GM19238 (cell line): ENCODE measurements around the gene DNAH17.

Experiments used
- DNase-seq: peaks from one replicate; pipeline ENCODE4 v3.0.0; 2011; ENCODE audit warnings: low spot score; ENCODE audit not compliant: insufficient read length

Gene DNAH17

DNA sequence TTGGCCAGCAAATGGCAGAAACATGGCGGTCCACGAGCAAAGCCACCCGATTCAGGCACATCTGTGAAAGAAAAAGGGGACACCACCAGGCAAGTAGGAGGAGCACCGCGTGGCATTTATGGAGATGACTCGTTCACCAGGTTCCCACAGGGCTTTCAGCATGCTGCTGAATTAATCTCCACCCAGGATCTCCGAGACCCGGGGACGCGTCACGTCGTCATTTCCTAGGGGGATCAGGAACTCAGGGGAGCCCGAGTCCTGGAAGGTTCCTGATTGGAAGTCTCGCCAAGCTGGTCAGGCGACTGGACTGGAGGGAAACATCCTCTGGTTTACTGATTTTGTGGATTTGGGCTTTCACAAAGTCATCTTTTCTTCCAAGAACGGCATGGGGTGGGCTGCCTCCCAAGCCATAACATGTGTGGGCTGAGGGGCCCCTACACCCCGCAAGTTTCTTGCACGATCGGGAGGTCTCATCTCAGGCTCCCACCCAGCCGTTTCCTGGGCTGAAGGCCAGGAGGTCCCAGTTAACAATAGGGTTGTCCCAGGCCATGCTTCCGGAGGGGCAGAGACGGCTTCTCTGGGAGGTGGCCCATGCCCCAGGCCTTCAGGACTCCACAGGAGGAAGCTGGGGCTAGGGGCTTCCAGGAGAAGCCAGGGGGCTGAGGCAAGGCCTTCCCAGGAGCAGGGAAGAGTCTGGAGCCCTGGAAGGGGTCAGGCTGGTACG is 645 bp downstream of the DNAH17 start:
- DNase-seq: no peak

DNA sequence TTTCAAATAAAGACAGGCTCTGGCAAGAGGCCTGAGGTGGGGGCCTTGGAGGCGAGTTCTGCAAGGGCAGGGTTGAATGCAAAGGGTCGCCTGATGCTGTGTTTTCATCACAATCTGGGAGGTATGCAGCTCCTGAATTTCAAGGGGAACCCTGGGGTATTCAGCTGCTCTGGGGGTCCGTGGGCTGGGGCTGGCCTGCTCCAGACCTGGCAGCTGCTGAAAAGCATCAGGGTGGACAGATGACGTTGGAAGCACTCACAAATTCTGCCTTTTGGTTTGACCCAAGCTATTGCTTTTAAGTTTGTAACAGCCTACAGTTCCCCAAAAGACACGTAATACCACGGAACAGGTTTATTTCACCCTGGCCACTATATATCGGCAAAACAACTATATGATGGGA is 1.3 kb downstream of the DNAH17 start:
- no peak for DNase-seq

DNA sequence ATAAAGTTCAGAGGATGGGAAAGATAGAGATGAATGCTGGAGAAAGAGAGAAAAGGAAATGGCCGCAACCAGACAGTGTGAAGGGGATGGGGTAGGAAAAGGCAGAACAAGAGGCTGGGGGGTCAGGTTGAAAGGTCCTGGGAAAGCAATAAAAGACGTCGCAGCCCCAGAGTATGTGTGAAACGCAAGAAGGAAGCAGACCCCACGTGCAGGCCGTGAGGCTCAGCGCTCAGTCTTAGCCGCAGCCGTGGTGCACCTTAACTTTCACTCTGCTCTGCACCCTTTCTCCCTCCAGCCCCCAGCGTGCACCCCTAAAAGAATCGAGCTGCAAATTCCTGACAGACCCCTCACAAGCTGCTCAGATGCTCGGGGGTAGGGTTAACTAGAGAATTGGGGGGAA is 1.9 kb downstream of the DNAH17 start:
- no peak for DNase-seq

DNA sequence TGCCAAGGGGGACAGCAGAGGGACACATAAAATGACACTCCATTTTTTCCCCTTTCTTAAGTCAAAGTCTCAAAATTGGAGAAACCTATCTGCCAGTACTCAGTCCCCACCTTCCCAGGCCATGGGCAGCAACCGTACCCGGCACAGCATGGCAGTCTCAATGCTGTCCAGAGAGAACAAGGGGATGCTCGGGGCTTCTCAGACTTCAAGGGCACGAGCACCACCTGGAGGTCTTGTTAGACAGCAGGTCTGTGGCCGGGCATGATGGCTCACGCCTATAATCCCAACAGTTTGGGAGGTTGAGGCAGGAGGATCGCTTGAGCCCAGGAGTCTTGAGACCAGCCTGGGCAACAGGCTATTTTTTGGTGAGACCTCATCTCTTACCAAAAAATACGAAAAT is 3.2 kb downstream of the DNAH17 start:
- DNase-seq: no peak

DNA sequence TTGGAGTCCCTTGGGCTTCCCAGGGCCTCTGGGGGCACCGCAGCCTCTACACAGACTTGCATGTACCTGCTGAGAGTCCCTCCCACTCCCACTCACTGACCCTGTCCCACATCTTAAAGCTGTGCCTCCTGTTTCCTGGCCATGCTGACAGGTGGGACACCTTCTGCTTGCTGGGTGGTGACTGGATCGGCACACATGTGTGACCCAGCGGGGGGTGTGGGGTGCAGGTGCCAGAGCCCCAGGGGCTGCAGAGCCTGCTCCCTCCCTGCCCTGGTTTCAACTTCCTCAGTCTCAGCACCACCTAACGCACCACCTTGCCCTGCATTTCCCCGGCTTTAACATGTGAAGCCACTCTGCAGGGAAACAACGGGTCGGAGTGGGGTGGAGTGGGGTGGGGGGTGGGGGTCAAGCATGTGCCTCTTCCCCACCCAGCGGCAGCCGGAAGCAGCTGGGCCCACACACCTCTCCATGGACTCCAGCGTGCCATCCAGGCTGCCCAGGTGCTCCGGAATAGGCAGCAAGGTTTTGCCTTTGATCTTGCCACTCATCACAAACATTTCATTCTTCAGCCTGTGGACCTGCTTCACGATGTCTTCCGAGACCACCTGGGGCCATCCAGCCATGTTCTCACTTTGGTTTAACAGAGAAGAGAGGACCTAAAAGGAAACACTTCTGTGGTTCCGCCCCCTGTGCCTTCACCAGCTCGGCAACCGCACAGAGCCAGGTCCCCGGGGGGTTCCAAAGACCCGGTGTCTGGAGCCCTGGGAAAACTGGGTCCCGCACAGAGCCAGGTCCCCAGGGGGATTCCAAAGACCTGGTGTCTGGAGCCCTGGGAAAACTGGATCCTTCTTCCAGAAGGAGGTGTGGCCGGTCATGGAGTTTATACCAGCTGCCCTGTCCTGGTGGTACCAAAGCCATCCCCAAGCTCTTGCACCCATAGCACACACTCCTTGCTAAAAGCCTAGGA is 4.7 kb downstream of the DNAH17 start:
- DNase-seq: no peak

DNA sequence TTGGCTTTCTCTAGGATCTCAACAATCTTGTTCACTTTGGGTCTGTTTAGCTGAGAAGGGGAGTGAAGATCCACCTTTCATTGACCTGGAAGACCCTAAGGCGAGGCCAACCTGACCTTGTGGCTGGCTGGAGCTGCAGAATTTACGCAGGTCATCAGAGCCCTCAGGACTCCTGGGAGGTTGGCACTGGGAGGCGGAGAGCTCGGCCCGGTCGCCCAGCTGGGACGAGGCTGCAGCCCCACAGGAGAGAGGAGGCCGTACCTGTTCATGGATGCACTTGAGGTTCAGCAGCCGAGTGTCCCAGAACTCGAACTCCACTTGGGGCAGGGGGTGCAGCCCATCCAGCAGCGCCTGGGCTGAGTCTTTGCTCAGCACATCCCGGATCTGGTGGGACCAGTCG is 5.9 kb downstream of the DNAH17 start:
- no peak for DNase-seq

DNA sequence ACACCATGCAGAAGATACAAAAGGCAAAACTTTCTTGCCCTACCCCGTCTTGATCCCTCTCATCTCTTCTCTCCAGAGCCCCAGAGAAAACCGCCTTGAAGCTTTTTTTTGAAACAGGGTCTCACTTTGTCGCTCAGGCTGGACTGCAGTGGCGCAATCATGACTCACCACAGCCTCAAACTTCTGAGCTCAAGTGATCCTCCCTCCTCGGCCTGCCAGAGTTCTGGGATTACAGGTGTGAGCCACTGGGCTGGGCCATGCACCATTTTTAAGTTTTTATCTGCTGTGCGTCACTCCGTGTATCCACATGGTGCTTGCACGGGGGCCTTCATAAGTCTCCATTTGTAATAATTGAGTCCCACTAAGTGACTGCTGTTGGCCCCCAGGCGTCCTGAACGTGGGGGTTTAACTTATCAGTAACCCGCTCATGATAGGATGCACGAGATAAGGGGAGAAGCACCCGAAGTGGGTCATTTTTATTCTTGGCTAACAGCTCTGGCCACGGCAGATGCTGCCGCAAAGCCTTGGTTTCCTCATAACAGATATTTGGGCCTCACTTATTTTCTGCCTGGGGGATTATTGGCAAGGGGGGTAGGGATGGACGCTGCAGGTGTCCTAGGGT is 8.6 kb downstream of the DNAH17 start:
- DNase-seq: no peak

DNA sequence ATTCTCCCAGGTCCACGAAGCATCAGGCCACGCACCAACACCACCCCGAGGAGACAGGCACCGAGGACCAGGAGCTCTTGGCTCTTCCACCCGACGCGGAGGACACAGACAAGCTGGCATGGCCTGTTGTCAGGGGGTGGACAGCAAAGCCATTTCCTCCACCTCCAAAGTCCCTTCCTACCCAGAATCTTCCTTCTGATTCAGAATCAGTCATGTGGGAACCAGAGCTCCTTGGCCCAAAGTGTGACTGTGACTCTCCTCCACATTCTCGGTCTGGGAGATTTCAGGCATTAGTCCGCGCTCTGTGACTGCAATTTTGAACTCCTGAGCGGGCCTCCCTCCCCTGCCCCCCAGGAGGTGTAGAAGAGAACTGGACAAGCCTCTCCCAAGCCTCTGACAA is 9.2 kb downstream of the DNAH17 start:
- no peak for DNase-seq

DNA sequence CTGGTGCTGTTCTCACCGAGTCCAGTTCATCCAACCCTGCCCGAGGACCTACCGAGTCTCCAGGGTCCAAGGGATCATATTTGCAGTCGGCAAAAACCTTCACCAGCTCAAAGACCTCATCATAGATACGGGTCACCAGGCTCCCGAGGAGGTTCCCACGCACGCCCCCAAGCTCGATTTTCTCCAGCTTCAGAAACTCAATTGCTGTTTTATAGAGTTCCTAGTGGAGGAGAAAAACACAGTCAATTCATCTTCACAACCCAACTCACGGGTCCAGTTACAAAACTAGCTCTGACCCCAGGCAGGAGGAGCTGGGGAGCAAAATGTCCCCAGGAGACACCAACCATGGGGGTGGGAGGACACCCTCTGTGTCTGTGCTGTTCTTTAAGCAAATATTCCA is 10.2 kb downstream of the DNAH17 start:
- DNase-seq: no peak

DNA sequence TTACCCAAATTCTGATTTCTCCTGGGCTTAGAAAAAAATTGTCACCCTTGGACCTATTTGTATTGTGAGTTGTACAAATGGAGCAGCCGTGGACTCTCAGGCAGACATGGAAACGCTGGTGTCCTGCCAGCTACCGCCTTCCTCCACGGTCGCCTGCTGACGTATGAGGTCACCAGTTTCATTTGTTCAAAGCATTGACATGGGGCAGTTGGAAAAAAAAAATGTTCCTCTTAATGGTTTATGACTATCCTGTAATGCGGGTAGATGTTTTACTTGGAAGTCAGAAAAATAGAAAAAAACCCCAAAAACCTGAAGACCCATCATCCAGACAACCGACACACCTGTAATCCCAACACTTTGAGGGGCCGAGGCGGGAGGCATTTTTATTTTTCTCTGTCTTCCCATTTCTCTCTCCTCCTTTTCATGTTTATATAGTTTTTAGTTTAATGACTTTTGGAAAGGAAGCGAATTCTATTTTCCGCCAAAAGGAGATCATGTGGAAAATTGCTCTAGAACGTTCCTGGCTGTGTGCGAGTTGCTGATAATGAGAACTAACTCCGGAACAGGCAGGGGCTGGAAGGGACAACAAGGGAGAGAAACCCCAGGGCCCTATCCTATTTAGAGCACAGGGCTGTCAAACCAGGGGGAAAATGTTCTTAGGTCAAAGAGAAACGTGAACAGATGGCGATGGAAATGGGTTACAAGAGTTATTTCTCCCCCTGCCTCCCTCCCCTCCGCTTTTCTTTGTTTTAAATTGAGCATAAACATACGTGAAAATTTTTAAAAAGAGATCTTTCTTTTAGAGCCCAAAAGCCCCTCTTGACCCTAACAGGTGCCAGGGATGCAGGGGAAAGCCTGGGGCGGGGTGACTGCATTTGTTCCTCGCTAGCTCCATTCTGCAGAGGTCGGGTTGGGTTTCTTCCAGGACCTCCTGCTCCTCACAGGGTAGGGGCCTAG is 13.7 kb downstream of the DNAH17 start:
- no peak for DNase-seq

DNA sequence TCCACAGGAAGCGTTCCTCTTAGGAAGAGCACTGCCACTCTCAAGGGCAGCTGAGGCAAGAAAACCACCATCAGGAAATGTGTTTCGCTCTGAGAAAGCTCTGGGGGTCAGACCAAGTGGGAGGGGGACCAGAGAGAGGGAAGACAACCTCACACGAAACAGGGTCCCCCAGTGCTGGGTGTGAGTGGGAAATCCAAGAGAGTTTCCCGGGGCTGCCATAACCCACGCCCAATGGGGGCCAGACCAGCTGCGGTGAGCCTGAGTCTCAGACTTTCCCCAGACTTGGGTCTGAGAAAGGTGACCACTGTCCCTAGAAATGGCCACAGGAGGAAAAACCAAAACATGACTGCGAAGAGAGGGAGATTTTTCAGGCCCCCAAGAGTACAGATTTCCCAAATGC is 14.5 kb downstream of the DNAH17 start:
- DNase-seq: no peak

DNA sequence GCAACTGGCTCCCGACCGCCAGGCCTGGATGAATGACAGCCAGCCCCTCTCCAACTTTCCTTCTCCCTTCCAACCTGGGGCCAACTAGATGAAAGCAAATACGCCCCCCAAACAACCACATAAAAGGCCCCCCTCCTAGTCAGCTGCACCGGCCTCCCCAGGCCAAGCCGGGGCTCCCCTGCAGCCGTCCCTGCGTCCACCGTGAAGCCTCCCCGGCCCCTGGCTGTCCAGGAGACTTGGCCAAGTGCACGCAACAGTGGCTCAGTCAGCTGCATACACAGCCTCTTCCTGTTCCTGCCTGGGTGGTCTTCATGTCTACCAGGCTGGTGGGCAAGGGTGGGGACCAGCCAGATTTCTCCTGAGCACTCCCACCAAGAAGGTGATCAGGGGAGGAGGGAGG is 16.0 kb downstream of the DNAH17 start:
- no peak for DNase-seq

DNA sequence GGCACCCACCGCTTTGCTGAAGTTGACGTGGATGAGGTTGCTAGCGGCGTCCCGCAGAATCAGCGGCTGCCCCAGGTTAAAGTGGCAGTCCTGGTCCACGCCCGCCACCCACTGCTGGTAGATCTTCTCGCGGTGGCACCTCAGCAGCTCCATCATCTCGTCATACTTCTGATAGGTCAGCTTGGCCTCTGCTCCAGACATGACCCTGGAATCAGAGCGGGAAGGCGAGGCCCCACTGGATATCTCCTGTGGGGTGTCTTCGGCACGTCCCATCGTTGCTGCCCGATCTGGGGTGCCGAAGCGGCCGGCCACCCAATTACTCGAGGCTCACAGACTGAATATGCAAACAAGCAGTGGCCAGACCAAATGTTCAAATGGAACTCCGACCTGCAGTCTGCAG is 16.5 kb downstream of the DNAH17 start:
- DNase-seq: no peak

DNA sequence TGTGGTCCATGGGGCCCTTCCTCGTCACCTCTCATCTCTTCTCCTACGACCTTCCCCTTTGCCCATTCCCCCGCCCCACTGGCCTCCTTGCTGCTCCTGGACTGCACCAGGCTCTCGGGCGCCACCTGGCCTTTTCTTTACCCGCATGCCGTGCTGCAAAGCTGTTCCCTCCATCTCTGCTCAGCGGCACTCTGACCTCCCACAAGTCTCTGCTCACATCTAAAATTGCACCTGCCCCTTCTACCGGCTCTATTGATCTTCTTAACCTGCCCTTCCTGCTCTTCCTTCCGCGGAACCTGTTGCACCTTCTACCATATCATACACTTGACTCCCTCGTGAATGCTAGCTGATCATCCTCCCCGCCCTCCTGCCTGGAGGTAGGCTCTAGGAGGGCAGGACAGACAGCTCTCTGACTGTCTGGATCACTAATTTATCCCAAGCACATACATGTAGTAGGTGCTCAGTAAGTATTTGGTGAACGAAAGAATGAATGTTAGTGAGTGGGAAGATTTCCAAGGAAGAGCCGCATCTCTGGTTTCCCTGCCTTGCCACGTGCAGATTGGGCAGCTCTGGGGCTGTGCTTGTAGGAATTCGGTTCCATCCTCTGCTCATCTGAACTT is 17.3 kb downstream of the DNAH17 start:
- DNase-seq: no peak

DNA sequence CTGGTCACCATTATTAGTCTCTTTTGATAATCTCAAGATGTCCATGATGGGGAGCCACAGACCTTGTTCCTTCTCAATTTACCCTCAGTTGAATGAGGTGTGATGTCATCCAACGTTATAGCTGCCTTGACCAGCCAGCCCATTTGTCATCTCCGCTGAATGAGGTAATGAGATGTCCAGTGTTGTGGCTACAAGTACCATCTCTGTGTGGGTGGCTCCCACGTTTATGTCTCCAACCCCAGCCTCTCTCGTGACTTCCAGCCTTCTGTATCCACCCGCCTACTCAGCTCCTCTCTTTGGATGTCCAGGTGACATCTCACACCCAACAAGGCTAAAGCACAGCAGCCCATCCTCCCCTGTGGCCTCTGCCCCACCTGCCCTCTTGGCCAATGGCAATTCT is 18.2 kb downstream of the DNAH17 start:
- DNase-seq: no peak

DNA sequence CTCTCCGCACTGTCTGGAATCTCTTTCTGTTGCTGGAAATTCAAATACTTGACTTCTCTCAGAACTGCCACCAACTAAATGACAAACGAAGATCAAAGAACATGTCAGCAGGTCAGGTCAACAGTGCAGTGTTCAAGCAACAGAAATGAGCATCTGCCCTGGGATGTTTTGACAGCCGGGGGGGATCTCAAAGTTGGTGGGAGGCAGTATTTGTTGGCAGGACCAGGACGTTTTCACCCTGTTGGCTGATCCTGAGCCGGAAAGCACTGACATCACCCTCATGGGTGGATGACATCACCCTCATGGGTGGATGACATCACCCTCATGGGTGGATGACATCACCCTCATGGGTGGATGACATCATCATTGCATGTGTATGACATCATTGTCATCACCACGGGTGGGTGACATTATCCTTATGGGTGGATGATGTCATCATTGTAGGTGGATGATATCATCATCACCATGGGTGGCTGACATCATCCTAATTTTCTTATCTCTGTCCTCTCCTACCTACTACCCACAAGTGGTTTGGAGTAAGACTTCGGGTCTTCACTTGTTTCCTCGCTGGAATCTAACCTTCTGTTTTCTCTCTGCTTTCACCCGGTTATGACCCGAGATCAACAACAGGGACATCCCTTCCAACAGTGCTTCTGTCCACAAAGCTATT is 18.9 kb downstream of the DNAH17 start:
- no peak for DNase-seq

DNA sequence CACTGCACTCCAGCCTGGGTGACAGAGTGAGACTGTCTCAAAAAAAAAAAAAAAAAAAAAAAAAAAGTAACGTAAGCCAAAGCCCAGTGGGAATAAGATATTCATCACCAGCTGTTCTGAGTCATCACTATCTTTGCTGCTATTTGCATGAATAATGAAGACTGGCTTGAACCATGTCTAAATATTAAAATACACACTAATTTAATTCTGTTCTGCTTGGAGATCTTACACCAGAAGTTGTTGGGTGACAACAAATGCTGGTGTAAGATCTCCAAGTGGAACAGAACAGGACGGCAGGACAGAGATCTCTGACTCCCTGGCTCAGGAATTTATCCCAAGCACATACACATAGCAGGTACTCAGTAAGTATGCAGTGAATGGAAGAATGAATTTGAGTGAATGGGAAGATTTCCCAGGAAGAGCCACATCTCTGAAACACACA is 19.6 kb downstream of the DNAH17 start:
- no peak for DNase-seq

DNA sequence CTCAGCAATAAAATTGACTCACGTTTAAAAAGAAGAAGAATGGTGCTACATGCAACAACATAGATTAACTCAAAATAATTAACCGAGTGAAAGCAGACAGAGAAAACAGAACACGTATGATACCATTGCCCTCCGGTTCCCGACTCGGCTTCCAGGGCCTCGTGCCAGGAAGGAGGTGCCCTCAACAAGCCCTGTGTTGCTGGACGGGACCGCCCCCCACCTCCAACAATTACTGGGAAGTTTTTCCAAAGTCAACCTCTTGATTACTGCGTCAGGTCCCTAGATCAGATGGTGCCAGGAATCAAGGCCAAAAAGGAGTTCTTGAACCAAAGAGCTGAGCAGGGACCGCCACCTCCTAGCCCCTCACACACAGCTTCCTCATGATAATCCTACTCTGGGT is 20.4 kb downstream of the DNAH17 start:
- no peak for DNase-seq

DNA sequence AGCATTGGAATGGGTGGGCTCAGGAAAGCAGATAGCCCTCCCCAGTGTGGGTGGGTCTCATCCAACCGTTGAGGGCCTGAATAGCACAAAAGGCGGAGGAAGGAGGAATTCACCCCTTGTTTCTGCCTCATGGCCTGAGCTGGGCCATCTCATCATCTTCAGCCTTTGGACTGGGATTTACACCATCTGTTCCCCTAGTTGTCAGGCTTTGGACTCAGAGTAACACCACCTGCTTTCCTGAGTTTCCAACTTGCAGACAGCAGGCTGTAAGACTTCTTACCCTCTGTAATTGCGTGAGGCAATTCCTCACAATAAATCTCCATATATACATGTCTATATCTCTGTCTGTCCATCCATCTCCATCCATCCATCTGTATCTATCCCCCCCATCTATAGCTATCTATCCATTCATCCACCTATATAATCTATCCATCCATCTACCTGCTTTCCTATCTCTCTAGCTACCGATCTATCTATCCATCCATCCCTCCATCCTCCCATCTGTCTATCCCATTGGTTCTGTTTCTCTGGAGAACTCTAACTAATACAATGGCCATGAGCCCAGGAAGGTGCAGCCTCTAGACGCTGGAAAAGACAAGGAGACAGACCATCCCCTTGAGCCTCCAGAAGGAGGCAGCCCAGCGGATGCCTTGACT is 21.3 kb downstream of the DNAH17 start:
- DNase-seq: no peak

DNA sequence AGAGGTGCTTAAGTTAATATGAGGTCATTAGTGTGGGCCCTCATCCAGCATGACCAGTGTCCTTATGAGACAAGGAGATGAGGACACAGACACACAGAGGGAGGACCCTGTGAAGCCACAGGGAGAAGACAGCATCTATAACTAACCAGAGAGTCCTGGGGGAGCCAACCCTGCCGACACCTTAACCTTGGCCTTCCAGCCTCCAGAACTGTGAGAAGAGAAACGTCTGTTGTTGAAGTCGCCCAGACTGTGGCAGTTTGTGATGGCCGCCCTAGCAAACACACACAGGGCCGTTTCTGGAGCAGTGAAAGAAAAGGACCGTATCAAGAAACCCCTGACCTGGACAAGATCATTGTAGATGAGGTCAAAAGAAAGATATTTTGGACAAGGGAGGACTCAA is 26.7 kb downstream of the DNAH17 start:
- DNase-seq: no peak
